ENCODE results near the gene APOC3. TPM values are rescaled to one million over a fixed set of nuclear protein-coding genes. Genes with fewer than 3 reads are reported as not detected.
A peak's percentile ranks its signal among the peaks of the same experiment; 100 is the strongest.

The APOC3 gene
- total RNA-seq, 1 donor from 2014 or later, result 83.1 TPM

DNA sequence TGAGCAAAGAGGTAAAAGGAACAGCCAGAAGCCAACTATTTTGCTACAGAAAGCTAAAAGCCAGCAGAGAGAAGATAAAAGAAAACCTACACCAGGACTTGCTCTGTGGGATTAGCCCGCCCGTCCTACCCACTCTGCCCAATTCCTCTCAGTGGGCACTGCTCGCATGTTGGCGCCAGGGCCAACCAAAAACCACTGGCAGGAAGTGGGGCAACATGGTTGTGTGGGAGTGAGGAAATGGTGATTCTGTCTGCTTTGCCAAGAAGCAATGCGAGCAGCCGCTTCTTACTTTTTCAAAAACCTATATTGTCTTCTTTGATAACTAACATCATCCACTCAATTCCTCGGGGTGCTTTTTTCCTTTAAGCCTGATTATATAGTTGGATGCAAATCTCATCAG, 21.9 kb downstream of the APOC3 start:
- no peak overlapping the region for H3K4me3 ChIP-seq
- peaks cover 15 to 32% of the 10 kb centered on the region in 2 donors for H3K36me3 ChIP-seq
- H3K9me3 ChIP-seq, result no peaks in the 10 kb centered on the region
- no peaks in the 10 kb centered on the region for H3K27me3 ChIP-seq
- peaks cover 2 to 8% of the 10 kb centered on the region in 2 donors for H3K4me1 ChIP-seq
- TF ChIP-seq, protein P1, sequence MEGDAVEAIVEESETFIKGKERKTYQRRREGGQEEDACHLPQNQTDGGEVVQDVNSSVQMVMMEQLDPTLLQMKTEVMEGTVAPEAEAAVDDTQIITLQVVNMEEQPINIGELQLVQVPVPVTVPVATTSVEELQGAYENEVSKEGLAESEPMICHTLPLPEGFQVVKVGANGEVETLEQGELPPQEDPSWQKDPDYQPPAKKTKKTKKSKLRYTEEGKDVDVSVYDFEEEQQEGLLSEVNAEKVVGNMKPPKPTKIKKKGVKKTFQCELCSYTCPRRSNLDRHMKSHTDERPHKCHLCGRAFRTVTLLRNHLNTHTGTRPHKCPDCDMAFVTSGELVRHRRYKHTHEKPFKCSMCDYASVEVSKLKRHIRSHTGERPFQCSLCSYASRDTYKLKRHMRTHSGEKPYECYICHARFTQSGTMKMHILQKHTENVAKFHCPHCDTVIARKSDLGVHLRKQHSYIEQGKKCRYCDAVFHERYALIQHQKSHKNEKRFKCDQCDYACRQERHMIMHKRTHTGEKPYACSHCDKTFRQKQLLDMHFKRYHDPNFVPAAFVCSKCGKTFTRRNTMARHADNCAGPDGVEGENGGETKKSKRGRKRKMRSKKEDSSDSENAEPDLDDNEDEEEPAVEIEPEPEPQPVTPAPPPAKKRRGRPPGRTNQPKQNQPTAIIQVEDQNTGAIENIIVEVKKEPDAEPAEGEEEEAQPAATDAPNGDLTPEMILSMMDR (IDR thresholded peaks at IDR 0.05), result no peak
- H3K27ac ChIP-seq, result no peak overlapping the region
- no peak for DNase-seq (ENCODE audit: low spot score in 2 of 2)
- intact Hi-C loops (cut with DNase I), result no loop called here

DNA sequence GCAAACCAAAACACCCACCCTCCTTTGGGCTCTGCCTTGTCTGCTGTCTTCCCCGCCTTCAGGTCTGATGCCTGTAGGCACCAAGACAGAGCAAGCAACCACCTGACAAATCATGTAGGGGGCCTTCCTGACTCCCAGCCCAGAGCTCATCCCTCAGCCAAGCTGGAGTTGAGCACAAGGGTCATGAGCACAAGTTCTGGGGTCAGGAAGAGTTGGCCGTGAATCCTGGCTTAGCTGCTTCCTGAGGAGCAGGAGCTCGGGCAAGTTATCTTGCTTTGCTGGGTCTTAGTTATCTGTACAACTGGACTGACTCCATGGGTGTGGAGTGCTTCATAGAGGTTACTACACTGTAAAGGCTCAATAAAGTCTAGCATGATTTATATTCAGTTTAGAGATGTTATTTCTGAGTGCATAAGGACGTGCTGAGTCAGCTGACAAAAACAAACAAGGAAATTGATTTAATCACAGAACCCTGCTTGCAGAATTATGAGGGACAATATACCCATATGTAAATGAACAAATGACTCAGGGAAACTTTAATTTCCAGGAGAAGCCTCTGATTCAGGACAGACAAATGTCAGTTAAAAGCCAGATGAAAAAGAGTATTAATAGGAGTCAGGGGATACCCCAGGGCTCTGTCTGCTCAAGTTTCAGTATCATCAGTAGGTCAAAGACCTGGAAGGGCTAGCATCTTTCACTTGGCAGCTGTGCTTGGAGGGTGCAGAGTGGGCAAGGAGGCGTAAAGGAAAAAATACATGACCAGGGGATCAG, 22.7 kb downstream of the APOC3 start:
- Histone ChIP-seq H3K9me3 (no peaks in the 10 kb centered on the region), H3K27ac (peak overlapping the region in 1 of 2 donors; percentile 31), H3K4me1 (peaks cover 2 to 8% of the 10 kb centered on the region in 2 donors), H3K36me3 (peaks cover 7 to 29% of the 10 kb centered on the region in 2 donors), H3K27me3 (no peaks in the 10 kb centered on the region), H3K4me3 (no peak overlapping the region)
- TF ChIP-seq, protein P1 (IDR thresholded peaks at IDR 0.05), result no peak
- no peak for DNase-seq (ENCODE audit: low spot score in 2 of 2)
- intact Hi-C loops (cut with DNase I), result no loop called here

DNA sequence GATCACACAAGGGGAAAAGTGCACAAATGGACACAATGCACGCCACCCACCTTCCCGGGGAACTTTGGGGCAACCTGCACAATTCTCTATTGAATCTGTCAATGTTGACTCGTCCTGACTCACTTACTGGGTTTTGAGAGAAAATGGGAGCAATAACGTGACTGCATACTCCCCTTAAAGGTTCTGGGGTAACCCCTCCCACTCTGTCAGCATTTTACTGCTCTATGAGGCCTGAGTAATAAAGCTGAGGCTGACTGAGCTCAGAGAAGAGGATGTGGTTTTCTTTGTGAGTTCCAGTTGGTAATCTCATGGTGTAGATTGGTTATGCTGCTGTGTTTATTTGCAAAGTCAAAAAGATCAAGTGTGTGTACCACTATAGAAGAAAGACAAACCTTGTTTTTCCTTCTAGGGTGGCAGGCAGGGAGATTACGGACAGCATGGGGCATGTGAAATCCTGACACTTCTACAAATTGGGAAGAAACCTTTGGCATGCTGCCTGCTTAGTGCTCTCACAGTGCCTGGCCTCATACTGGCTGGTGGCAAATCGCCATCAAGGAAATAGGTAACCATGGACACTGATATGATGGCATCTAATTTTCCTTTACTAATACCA, 23.9 kb downstream of the APOC3 start:
- no peaks in the 10 kb centered on the region for H3K9me3 ChIP-seq
- no peak overlapping the region for H3K27ac ChIP-seq
- intact Hi-C loops (cut with DNase I), result no loop called here
- peaks cover 2 to 8% of the 10 kb centered on the region in 2 donors for H3K4me1 ChIP-seq
- TF ChIP-seq, protein P1 (IDR thresholded peaks at IDR 0.05), result no peak
- no peaks in the 10 kb centered on the region for H3K27me3 ChIP-seq
- H3K36me3 ChIP-seq, result peaks cover 13 to 30% of the 10 kb centered on the region in 2 donors
- no peak for DNase-seq (ENCODE audit: low spot score in 2 of 2)
- no peak overlapping the region for H3K4me3 ChIP-seq

DNA sequence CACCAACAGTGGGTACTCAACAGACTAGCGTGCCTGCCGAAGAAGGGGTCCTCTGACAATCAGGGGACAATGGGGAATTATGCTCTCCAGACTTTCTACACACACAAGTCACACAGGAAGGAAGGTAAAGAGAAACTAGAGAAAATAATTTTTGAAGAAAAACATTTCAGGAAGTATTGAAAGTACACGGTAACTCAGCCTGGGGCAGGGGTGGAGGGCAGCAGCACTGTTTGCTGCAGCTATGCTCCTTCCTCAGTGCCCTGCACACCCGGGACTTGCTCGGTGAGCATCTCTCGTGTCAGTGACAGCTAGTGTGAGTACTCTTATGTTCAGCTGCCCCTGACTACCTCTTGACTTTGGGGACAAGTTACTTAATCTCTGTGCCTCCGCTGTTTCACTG, 25.7 kb downstream of the APOC3 start:
- H3K36me3 ChIP-seq, result peaks cover 28 to 42% of the 10 kb centered on the region in 2 donors
- H3K4me1 ChIP-seq, result peaks cover 2 to 8% of the 10 kb centered on the region in 2 donors
- no peaks in the 10 kb centered on the region for H3K27me3 ChIP-seq
- H3K4me3 ChIP-seq, result no peak overlapping the region
- no peak overlapping the region for H3K27ac ChIP-seq
- H3K9me3 ChIP-seq, result no peaks in the 10 kb centered on the region
- TF ChIP-seq, protein P1 (IDR thresholded peaks at IDR 0.05), result no peak
- intact Hi-C loops (cut with DNase I), result no loop called here
- no peak for DNase-seq (ENCODE audit: low spot score in 2 of 2)

DNA sequence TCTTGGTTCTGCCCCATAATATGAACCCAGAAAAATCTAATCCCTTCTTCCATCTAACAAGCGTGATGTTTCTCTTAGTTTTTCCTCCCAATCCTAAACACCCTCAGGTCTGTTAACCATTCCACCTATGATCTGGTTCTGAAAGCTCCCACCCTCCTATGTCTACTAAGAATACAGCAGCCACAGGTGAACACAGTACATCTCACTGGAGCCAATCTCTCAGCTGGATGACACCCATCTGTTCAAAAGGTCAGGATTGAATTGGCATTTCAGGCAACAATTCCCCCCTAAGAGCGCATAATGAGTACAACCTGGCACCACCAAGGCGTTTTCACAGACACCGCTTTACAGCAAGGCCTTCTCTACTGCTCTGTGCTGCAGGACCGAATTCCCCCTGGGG, 26.7 kb downstream of the APOC3 start:
- no peaks in the 10 kb centered on the region for H3K9me3 ChIP-seq
- DNase-seq (ENCODE audit: low spot score in 2 of 2), result no peak
- TF ChIP-seq, protein P1 (IDR thresholded peaks at IDR 0.05), result no peak
- H3K4me1 ChIP-seq, result peaks cover under 1 to 6% of the 10 kb centered on the region in 2 donors
- intact Hi-C loops (cut with DNase I), result no loop called here
- peaks cover 37 to 52% of the 10 kb centered on the region in 2 donors for H3K36me3 ChIP-seq
- no peak overlapping the region for H3K4me3 ChIP-seq
- H3K27me3 ChIP-seq, result no peaks in the 10 kb centered on the region
- no peak overlapping the region for H3K27ac ChIP-seq

Measured in ascending aorta (tissue), 2 donors.